ENCODE results near the gene PPIG.
A peak's percentile ranks its signal among the peaks of the same experiment; 100 is the strongest.
"Not testable (repeated sequence)": the region's sequence is repeated elsewhere in the genome, so short reads cannot be mapped to it uniquely, and the experiment has no call there.

Gene PPIG

GRCh38 chr2:169573160-169573973 lies 10.8 kb upstream of the PPIG start, which contains the start of gene FASTKD1:
FASTKD1 (minus strand) TSS chr2:169573865; CDS start chr2:169572029, 1,836 bp downstream.
- no peak for TF ChIP-seq CTCF (conservative IDR thresholded peaks at IDR 0.05; ENCODE audit: low read depth)
- POLR2A ChIA-PET (ENCODE audit: low non-redundant PET): interaction anchor here (0.9 kb wide), 1 partner anchor 12 kb away, joined by 3 read pairs; no protein-coding TSS in a partner anchor
- CTCF ChIA-PET: interaction anchor here (0.6 to 0.8 kb wide), 2 partner anchors 10 to 296 kb away, joined by 3 to 5 read pairs; no protein-coding TSS in a partner anchor
- DNase-seq (ENCODE audit: low spot score): peak; percentile 87
- H3K27ac ChIP-seq: peak within 1 kb of the TSS; percentile 78

GRCh38 chr2:169573974-169574299 lies 10.2 kb upstream of the PPIG start:
- TF ChIP-seq CTCF (conservative IDR thresholded peaks at IDR 0.05; ENCODE audit: low read depth): no peak
- peak overlapping the region; percentile 78 for H3K27ac ChIP-seq
- ChIA-PET POLR2A (ENCODE audit: low non-redundant PET) (no interaction called here), CTCF (interaction anchor here (0.8 kb wide), 1 partner anchor 11 kb away, joined by 5 read pairs; no protein-coding TSS in a partner anchor)
- DNase-seq (ENCODE audit: low spot score): no peak

- CTCF ChIA-PET; POLR2A ChIA-PET (ENCODE audit: low non-redundant PET); DNase-seq (ENCODE audit: low spot score); H3K27ac ChIP-seq: not testable (repeated sequence)
Measured at GRCh38 chr2:169574539-169574938, 9.6 kb upstream of the PPIG start.

- POLR2A ChIA-PET (ENCODE audit: low non-redundant PET); DNase-seq (ENCODE audit: low spot score); CTCF ChIA-PET; H3K27ac ChIP-seq: not testable (repeated sequence)
Measured at GRCh38 chr2:169575264-169575663, 8.9 kb upstream of the PPIG start.

- no peak for TF ChIP-seq CTCF (conservative IDR thresholded peaks at IDR 0.05; ENCODE audit: low read depth)
- DNase-seq (ENCODE audit: low spot score): no peak
- ChIA-PET CTCF (no interaction called here), POLR2A (ENCODE audit: low non-redundant PET) (no interaction called here)
- H3K27ac ChIP-seq: no peak overlapping the region
Measured at GRCh38 chr2:169579044-169579443, 5.1 kb upstream of the PPIG start.

GRCh38 chr2:169582552-169583266 lies 1.4 kb upstream of the PPIG start:
- H3K27ac ChIP-seq; POLR2A ChIA-PET (ENCODE audit: low non-redundant PET); DNase-seq (ENCODE audit: low spot score): not testable (repeated sequence)
- CTCF ChIA-PET: interaction anchor here (0.5 to 0.6 kb wide), 2 partner anchors 22 to 231 kb away, joined by 3 read pairs; no protein-coding TSS in a partner anchor

- no peak overlapping the region for H3K27ac ChIP-seq
- CTCF ChIA-PET: no interaction called here
- DNase-seq (ENCODE audit: low spot score): no peak
- no peak for TF ChIP-seq CTCF (conservative IDR thresholded peaks at IDR 0.05; ENCODE audit: low read depth)
- POLR2A ChIA-PET (ENCODE audit: low non-redundant PET): no interaction called here
Measured at GRCh38 chr2:169583518-169583917, 633 bp upstream of the PPIG start.

- peak overlapping the region; percentile 96; the same call in 1 of the 2 replicates for H3K27ac ChIP-seq
- ChIA-PET CTCF (interaction anchor here (0.7 kb wide), 1 partner anchor 901 kb away, joined by 3 read pairs; no protein-coding TSS in a partner anchor), POLR2A (ENCODE audit: low non-redundant PET) (interaction anchor here (1.1 kb wide), 1 partner anchor 13 kb away, joined by 3 read pairs; no protein-coding TSS in a partner anchor)
- DNase-seq (ENCODE audit: low spot score): peak; percentile 5
- TF ChIP-seq CTCF (conservative IDR thresholded peaks at IDR 0.05; ENCODE audit: low read depth): no peak
Measured at GRCh38 chr2:169585673-169586072, 1.5 kb downstream of the PPIG start.
